Sciatic nerve (tissue), 2 donors: ENCODE data around the gene NECTIN2. TPM values are rescaled to one million over a fixed set of nuclear protein-coding genes. Genes with fewer than 3 reads are reported as not detected.
"Not testable (repeated sequence)": the region's sequence is repeated elsewhere in the genome, so short reads cannot be mapped to it uniquely, and the experiment has no call there.

Source experiments
- ATAC-seq: fragments of 200-7000 bp; cut with Tn5 transposase; one replicate; pipeline ENCODE4 v1.9.1; 2020; ENCODE audit warnings: mild to moderate bottlenecking, moderate library complexity
- DNase-seq: peaks from one replicate; pipeline ENCODE4 v3.0.0-alpha.2; 2020; ENCODE audit warnings: low spot score
- intact Hi-C: fragments of 100-400 bp; cut with DNase I; formaldehyde crosslinking; loops from one replicate; pipeline ENCODE4 v1.14.2; 2022
- total RNA-seq: library from RNA; stranded (reverse); fragmentation: NEBNext Ultra II Directional; extraction: Animal tissue kit (Norgen Biotek cat#: 25700); gene quantifications from one replicate; pipeline ENCODE4 v1.2.1, GENCODE V29; 2021
- donor health status: DM: no; HTN: no; CAD: no.
- donor health status: DM: no; HTN: no; CAD: no.

Gene NECTIN2
- total RNA-seq, 1 donor from 2014 or later = 115 TPM

DNA sequence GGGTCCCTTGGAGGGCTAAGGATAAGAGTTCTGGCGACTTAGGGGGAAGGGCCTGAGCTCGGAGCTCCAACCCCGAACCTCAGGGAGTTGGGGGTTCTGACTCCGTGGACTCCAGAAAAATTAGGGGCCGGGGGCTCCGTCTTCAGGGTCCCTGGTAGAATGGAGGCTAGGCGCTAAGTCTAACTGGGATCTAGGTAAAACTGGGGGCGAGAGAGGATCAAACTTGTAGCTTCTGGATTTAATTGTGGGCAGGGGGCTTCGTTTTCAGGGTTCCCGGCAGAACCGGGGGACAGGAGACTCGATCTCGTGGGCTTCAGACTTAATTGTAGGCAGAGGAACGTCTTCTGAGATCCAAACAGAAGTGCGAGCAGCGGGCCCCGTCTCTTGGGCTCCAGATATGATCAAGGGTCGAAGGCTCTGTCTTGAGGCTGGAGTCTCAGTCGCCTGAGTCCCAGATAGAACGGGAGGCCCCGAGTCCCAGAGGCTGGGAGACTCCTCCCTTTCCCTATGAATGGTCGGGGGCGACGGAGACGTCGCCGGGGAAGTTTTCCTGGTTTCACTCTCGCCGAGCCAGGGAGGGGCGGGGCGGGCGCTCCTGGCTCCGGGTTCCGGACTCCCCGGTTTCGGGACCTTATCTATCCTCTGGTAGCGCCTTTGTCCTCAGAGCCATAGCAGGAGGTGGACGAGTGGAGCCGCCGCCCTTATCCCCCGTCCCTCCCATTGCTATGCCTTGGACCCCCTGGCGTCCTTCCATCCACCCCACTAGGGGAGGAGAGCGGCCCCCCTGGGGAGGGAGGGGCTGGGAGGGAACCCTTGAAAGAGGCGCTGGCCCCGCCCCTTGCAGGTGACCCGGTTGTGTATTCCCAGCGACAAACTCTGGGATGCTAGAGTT, 1.3 kb downstream of the NECTIN2 start:
- intact Hi-C loops = no loop called here
- DNase-seq (peak; percentile 88), ATAC-seq (peak; percentile 27)

DNA sequence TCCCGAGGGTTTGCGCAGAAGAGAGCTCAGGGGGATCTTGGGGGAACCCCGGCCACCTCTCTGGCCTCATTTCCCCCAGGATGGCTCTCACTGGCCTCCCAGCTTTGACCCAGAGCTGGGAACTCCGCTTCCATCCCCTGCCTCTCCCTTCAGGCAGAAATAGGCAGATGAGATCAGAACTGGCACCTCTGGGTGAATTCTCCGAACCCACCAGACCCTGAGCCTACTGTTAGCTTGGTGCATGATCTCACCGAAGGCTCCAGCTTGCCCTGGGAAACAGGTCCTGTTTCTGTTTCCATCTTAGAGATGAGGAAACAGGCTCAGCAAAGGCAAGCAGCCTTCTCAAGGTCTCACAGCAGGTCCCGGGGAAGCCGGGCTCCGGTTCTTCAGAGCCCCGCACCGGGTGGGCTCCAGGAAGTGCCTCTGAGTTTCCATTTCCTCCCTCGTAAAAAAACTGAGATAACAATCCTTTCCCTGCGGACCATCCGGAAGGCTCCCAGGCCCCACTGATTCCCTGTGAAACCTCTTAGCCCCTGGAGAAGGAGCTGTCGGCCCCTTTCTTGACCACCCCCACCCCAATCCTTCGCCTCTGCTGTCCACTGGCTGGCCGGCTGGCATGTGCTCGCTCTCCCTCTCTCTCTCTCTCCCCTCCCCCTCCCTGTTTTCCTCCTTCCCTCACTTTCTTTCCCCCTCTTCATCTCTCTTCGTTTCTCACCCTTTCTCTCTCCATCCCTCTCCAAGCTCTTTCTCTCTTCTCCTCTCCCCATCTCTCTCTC, 2.1 kb downstream of the NECTIN2 start:
- ATAC-seq (no peak), DNase-seq (no peak)
- intact Hi-C loops = no loop called here

DNA sequence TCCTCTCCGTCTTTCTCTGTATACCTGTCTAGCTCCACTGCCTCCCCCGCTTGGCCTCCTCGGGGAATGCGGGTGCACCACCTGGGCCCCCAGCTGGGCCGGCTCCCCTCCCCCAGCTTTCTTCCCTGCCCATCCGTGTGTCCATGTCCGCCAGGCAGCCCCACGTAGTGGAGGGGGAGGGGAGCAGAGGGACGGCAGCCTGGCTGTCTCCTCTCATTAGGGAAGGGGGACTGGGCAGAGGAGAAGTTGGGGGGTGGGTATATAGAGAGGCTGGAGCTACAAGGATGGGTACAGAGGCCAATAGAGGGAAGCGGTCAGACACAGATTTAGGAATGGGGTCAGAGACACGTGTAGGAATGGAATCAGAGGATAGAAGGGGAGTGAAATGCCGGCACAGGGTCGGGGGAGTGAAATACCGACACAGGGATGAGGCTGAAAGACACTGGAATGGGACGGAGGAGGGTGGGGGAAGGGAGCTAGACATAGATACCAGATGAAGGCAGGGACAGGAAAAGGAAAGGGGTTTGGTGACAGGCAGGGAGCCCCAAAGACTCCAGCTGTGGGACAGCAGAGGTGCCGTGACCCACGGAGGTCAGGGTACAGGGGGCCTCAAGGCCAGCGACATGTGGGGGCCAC, 2.8 kb downstream of the NECTIN2 start:
- DNase-seq (no peak), ATAC-seq (no peak)
- intact Hi-C loops = no loop called here

DNA sequence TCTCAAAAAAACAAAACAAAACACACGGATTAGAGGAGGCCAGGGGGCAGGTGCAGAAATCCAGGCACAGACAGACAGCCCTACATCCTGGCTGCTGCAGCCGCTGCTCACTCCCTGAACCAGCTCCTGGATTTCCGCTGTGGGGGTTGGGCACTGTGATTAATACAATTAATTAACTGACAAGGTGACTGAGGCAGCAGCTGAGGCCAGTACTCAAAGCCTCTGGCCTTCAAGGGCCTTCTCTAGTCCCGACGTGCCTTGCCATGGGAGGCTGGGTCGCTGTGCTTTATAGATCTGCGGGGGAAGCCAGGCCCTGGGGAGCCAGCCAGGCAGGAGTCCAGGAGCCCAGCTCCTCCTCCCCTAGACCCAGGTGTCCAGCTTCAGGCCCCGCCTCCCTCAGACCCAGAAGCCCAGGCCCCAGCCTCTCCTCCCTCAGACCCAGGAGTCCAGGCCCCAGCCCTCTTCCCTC, 4.6 kb downstream of the NECTIN2 start:
- ATAC-seq = no peak
- DNase-seq = no peak
- intact Hi-C loops = loop anchor here (5.0 to 10.0 kb wide), 2 partner anchors 37 to 126 kb away; no protein-coding TSS in a partner anchor

DNA sequence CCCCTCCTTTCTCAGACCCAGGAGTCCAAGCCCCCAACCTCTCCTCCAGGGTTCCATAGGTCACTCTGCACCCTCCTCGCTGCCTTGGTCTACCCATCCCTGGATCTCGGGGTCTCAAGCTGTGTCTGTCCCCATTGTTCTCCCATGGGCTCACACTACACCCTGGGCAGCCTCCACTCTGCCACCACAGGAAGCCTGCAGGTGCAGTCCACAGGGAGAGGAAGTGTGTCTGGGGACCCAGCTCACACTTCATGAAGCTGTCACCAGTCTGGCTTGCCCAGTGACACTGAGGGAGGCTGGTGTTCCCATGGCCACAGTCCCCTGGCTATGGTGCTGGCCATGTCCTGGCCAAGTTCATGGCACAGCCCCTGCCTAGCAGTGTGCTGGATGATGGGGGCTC, 5.3 kb downstream of the NECTIN2 start:
- no peak for ATAC-seq
- intact Hi-C loops = loop anchor here (5.0 to 10.0 kb wide), 2 partner anchors 36 to 127 kb away; no protein-coding TSS in a partner anchor
- DNase-seq = no peak

DNA sequence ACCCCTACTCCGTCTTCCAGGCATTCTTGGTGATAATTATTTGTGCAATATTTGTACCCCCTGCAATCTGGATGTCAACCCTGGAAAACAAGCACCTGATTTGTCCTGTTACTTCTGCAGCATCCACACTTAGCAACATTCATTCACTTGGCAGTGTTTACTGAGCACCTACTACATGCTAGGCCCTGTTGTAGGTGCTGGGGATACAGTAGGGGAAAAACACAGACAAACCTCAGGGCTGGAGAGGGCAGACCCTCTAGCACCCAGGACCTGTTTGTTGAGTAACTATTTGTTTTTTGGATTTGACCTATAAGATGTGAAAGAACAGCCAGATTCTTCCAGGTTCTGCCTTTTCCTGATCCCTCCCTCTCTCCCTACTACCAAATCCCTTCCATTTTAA, 9.5 kb downstream of the NECTIN2 start:
- DNase-seq = no peak
- ATAC-seq = no peak
- intact Hi-C loops = loop anchor here (10.0 kb wide), 1 partner anchor 131 kb away; no protein-coding TSS in a partner anchor

DNA sequence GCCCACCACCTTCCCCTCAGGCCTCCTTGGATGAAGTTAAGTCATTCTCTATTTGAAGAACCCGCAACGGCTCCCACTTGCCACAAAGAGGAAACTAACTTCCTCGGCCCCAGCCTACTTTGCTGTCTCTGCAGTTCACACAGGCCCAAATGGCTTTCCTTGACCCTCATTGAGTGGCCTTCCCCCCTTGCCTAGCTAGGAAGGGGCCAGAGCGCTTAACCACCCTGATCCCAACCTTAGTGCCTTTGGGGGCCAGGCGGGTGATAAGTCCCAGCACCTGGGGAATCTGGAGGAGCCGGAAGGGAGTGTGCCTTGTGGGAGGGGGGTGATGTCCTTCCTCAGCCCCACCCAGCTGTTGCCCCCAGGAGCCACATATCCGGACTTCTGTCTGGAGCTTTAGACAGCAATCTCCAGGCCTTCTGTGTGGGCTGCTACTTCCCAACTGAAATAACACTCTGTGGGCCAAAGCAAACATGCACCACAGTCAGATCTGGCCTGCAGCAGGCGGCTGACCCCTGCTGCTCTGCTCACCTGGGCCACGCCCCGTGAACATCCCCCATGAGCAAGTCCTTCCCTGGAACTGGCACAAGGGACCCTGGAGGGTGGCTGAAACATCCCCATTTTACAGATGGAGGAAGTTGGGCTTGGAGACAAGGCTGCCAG, 10.5 kb downstream of the NECTIN2 start:
- ATAC-seq (peak; percentile 82), DNase-seq (no peak)
- intact Hi-C loops = loop anchor here (10.0 kb wide), 1 partner anchor 132 kb away; no protein-coding TSS in a partner anchor

DNA sequence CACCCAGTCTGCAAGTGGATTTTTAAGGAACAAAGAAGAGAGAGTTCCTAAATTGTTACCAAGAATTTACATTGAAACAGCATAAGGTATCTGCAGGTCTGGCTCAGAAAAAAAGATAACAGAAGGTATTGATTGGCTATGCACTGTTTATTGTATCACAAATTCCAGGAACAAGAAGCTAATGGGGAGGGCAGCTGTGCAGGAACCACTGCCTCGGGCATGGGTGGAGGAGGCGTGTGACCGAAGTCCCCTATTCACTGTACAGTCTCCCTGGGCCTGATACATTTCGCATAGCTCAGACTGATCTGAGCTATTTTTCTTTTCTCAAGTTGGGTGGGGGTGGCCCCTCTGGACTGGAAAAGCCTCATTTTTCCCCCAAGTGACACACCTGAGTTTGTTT, 11.7 kb downstream of the NECTIN2 start:
- DNase-seq = no peak
- no peak for ATAC-seq
- intact Hi-C loops = loop anchor here (10.0 kb wide), 1 partner anchor 133 kb away; no protein-coding TSS in a partner anchor

DNA sequence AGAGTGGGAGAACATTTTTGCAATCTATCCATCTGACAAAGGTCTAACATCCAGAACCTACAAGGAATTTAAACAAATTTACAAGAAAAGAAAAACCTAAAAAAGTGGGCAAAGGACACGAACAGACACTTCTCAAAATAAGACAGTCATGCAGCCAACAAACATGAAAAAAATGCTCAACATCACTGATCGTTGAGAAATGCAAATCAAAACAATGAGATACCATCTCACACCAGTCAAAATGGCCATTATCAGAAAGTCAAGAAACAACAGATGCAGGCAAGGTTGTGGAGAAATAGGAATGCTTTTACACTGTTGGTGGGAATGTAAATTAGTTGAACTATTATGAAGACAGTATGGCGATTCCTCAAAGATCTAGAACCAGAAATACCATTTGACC, 15.5 kb downstream of the NECTIN2 start:
- DNase-seq, ATAC-seq, intact Hi-C loops: not testable (repeated sequence)

DNA sequence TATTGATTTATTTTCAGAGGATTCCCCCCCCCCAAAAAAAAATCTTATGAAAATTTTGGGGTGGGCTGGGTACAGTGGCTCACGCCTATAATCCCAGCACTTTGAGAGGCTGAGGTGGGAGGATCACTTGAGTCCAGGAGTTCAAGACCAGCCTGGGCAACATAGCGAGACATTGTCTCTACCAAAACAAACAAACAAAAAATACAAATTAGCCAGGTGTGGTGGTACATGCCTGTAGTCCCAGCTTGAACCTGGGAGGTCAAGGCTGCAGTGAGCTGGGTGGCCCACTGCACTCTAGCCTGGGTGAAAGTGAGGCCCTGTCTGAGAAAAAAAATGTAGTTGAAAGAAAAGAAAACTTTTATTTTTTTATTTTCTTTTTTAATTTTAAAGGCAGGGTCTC, 17.9 kb downstream of the NECTIN2 start:
- intact Hi-C loops = no loop called here
- ATAC-seq (no peak), DNase-seq (no peak)

DNA sequence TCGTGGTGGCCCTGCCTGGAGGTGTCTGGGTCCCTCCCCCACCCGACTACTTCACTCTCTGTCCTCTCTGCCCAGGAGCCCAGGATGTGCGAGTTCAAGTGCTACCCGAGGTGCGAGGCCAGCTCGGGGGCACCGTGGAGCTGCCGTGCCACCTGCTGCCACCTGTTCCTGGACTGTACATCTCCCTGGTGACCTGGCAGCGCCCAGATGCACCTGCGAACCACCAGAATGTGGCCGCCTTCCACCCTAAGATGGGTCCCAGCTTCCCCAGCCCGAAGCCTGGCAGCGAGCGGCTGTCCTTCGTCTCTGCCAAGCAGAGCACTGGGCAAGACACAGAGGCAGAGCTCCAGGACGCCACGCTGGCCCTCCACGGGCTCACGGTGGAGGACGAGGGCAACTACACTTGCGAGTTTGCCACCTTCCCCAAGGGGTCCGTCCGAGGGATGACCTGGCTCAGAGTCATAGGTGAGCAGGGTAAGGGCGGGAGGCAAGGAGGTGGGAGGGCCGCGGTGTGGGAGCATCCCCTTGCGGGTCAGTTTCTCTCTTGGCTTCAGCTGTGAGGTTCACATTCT, 19.2 kb downstream of the NECTIN2 start:
- peak; percentile 20 for ATAC-seq
- no peak for DNase-seq
- intact Hi-C loops = no loop called here

DNA sequence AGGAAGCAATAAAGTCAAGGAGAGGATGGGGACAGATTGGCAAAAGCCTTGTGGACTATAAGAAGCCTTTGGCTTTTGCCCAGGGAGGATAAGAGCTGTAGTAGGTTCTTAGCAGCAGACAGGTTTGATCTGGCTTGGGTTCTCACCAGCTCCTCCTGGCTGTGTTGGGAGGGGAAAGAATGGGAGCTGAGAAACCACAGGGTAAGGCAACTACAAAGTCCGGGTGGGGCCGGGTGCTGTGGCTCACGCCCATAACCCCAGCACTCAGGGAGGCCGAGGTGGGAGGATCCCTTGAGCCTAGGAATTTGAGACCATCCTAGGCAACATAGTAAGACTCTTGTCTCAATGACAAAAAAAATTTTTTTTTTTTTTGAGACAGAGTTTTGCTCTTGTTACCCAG, 20.6 kb downstream of the NECTIN2 start:
- ATAC-seq (no peak), DNase-seq (no peak)
- intact Hi-C loops = no loop called here

DNA sequence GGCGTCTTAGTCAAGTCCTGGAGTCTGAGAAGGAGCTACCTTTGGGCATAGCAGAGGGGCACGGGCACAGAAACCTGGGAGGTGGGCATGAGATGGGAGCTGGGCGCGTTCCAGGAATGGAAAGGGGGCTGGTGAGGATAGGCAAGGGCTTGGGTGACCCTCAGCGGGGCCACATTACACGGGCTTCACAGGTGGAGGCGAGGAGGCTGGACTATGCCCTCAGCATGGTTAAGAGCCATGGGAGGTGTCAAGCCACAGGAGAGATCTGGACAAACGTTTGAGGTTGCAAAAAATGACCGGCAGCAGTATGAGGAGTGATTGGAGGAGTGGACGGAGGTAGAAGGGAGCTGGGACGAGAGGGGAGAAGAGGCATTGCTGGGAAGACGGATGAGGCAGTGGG, 21.5 kb downstream of the NECTIN2 start:
- intact Hi-C loops = no loop called here
- ATAC-seq (no peak), DNase-seq (no peak)

DNA sequence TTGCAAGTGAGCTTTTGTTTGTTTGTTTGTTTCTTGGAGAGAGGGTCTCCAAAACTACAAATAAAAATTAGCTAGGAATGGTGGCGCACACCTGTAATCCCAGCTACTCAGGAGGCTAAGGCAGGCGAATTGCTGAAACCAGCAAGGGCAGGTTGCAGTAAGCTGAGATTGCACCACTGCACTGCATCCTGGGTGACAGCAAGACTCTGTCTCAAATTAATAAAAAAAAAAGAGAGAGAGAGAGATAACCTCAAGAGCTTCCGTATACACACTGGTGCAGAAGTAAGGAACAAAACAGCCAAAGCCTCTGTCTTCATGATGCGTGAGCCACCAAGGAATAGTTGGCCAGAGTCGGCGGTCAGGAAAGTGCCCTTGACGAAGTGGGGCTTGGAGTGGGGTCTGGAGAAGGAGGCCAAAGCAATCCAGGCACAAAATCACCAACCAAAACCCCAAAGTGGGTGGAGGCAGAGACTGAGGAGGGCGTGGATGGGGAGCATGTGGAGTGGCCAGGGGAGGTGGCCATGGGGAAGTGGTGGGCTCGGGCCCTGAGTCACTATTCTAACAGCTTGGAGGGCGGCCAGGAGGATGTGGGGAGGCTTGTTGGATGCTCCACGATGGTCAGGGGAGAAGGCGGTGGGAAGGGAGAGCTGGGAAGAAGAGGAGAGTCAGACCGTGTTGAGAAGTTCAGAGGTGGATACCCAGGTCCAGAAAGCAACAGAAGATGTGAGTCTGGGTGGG, 23.8 kb downstream of the NECTIN2 start:
- ATAC-seq (peak; percentile 35), DNase-seq (peak; percentile 84)
- intact Hi-C loops = loop anchor here (5.0 kb wide), 1 partner anchor 612 kb away; no protein-coding TSS in a partner anchor

DNA sequence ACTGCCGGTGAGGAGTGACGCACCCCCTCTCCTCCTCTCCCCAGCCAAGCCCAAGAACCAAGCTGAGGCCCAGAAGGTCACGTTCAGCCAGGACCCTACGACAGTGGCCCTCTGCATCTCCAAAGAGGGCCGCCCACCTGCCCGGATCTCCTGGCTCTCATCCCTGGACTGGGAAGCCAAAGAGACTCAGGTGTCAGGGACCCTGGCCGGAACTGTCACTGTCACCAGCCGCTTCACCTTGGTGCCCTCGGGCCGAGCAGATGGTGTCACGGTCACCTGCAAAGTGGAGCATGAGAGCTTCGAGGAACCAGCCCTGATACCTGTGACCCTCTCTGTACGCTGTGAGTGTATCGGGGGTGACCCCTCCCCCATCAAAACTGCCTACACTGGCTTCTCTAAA, 25.7 kb downstream of the NECTIN2 start:
- DNase-seq (no peak), ATAC-seq (no peak)
- intact Hi-C loops = loop anchor here (5.0 kb wide), 1 partner anchor 610 kb away; no protein-coding TSS in a partner anchor

DNA sequence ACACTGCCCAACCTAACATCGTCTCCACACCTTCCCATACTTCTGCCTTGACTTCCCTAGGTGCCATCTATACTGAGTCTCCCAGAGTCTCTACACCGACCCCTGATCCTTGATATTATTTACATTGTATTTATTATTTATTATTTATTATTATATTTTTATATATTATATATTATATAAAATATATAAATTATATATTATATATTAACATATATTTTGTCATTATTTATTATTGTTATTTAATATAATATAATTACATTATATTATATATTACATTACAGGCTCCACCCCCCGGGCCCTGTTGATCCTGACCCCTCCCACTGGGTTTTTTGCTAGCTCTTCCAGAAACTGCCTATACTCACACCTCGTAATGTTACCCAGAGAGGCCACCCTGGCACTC, 26.6 kb downstream of the NECTIN2 start:
- intact Hi-C loops = loop anchor here (5.0 kb wide), 1 partner anchor 610 kb away; no protein-coding TSS in a partner anchor
- ATAC-seq (no peak), DNase-seq (no peak)

DNA sequence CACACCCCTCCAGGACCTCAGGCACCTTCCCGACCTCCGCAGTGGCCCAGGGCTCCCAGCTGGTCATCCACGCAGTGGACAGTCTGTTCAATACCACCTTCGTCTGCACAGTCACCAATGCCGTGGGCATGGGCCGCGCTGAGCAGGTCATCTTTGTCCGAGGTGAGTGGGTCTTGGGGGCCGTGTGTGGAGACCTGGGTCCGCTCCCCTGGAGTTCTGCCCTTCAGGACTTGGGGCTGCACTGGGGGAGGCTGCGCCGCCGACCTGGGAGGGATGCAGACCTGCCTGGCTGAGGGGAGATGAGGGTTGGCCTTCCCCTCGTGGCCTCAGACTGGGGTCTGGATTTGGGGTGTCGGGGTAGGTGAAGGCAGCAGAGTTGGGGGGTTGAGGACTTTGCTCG, 28.2 kb downstream of the NECTIN2 start:
- DNase-seq = no peak
- intact Hi-C loops = loop anchor here (5.0 kb wide), 1 partner anchor 608 kb away; no protein-coding TSS in a partner anchor
- no peak for ATAC-seq
